HUES6 (cell line): Measurements from ENCODE around the gene IMP3.

Experiments used
- H3K27ac ChIP-seq: 2 replicates; pipeline ENCODE4 v1.7.0; 2013; ENCODE audit warnings: low read depth, mild to moderate bottlenecking, low read length, inconsistent platforms
- H3K27me3 ChIP-seq: 2 replicates; pipeline ENCODE4 v1.6.1; 2013; ENCODE audit warnings: low read length; ENCODE audit not compliant: control insufficient read depth, insufficient read depth
- H3K36me3 ChIP-seq: 2 replicates; pipeline ENCODE4 v1.6.1; 2013; ENCODE audit warnings: low read length; ENCODE audit not compliant: control insufficient read depth, insufficient read depth
- H3K4me1 ChIP-seq: 2 replicates; pipeline ENCODE4 v1.6.1; 2013; ENCODE audit warnings: low read length; ENCODE audit not compliant: control insufficient read depth, insufficient read depth
- H3K4me3 ChIP-seq: 2 replicates; pipeline ENCODE4 v1.5.1; 2013; ENCODE audit warnings: low read depth, low read length
- H3K9ac ChIP-seq: one replicate; pipeline ENCODE4 v1.6.1; 2013; ENCODE audit warnings: mild to moderate bottlenecking, low read length
- H3K9me3 ChIP-seq: 2 replicates; pipeline ENCODE4 v1.6.1; 2013; ENCODE audit warnings: low read depth, low read length; ENCODE audit not compliant: control insufficient read depth, insufficient read depth

Gene IMP3

GRCh38 chr15:75606026-75606425, 34.0 kb downstream of the IMP3 start:
- H3K4me3 ChIP-seq: no peak overlapping the region
- no peaks in the 10 kb centered on the region for H3K27me3 ChIP-seq
- peaks cover 57% of the 10 kb centered on the region for H3K36me3 ChIP-seq
- no peaks in the 10 kb centered on the region for H3K9me3 ChIP-seq
- H3K27ac ChIP-seq: no peak overlapping the region
- H3K9ac ChIP-seq: no peak overlapping the region
- H3K4me1 ChIP-seq: no peaks in the 10 kb centered on the region

GRCh38 chr15:75599401-75599800, 40.6 kb downstream of the IMP3 start:
- no peak overlapping the region for H3K27ac ChIP-seq
- H3K36me3 ChIP-seq: peaks cover 46% of the 10 kb centered on the region
- H3K9ac ChIP-seq: no peak overlapping the region
- no peaks in the 10 kb centered on the region for H3K27me3 ChIP-seq
- no peaks in the 10 kb centered on the region for H3K4me1 ChIP-seq
- no peak overlapping the region for H3K4me3 ChIP-seq
- no peaks in the 10 kb centered on the region for H3K9me3 ChIP-seq

- Histone ChIP-seq H3K4me1 (no peaks in the 10 kb centered on the region), H3K36me3 (peaks cover 43% of the 10 kb centered on the region), H3K9me3 (no peaks in the 10 kb centered on the region), H3K4me3 (no peak overlapping the region), H3K27ac (no peak overlapping the region), H3K9ac (no peak overlapping the region), H3K27me3 (no peaks in the 10 kb centered on the region)
Measured at GRCh38 chr15:75598361-75598760, 41.7 kb downstream of the IMP3 start.

GRCh38 chr15:75597667-75598341, 42.2 kb downstream of the IMP3 start:
- H3K27ac ChIP-seq: no peak overlapping the region
- H3K4me1 ChIP-seq: no peaks in the 10 kb centered on the region
- H3K36me3 ChIP-seq: peaks cover 43% of the 10 kb centered on the region
- H3K9ac ChIP-seq: no peak overlapping the region
- no peaks in the 10 kb centered on the region for H3K27me3 ChIP-seq
- H3K4me3 ChIP-seq: no peak overlapping the region
- H3K9me3 ChIP-seq: no peaks in the 10 kb centered on the region

- Histone ChIP-seq H3K4me3 (no peak overlapping the region), H3K27me3 (no peaks in the 10 kb centered on the region), H3K9ac (no peak overlapping the region), H3K4me1 (no peaks in the 10 kb centered on the region), H3K27ac (no peak overlapping the region), H3K9me3 (no peaks in the 10 kb centered on the region), H3K36me3 (peaks cover 43% of the 10 kb centered on the region)
Measured at GRCh38 chr15:75596703-75597345, 43.2 kb downstream of the IMP3 start.

- Histone ChIP-seq H3K9ac (no peak overlapping the region), H3K4me3 (no peak overlapping the region), H3K9me3 (no peaks in the 10 kb centered on the region), H3K27ac (no peak overlapping the region), H3K4me1 (no peaks in the 10 kb centered on the region), H3K27me3 (no peaks in the 10 kb centered on the region), H3K36me3 (peaks cover 24% of the 10 kb centered on the region)
Measured at GRCh38 chr15:75594276-75594675, 45.7 kb downstream of the IMP3 start.

GRCh38 chr15:75591655-75592364, 48.2 kb downstream of the IMP3 start:
- Histone ChIP-seq H3K27ac (no peak overlapping the region), H3K27me3 (no peaks in the 10 kb centered on the region), H3K9ac (no peak overlapping the region), H3K9me3 (no peaks in the 10 kb centered on the region), H3K4me1 (no peaks in the 10 kb centered on the region), H3K36me3 (peaks cover 2% of the 10 kb centered on the region), H3K4me3 (no peak overlapping the region)

- Histone ChIP-seq H3K4me1 (no peaks in the 10 kb centered on the region), H3K27ac (no peak overlapping the region), H3K9ac (no peak overlapping the region), H3K36me3 (no peaks in the 10 kb centered on the region), H3K9me3 (no peaks in the 10 kb centered on the region), H3K27me3 (no peaks in the 10 kb centered on the region), H3K4me3 (no peak overlapping the region)
Measured at GRCh38 chr15:75590239-75590638, 49.8 kb downstream of the IMP3 start.
